Testis (tissue), 2 donors: Measurements from ENCODE around the gene EYS.

Experiments
- POLR2A ChIP-seq: fragments of 450-650 bp; IDR thresholded peaks from one replicate; pipeline ENCODE4 v1.6.1; 2017; ENCODE audit warnings: antibody characterized with exemption, mild to moderate bottlenecking, moderate library complexity
- TF ChIP-seq, protein P1 (sequence below), 3 experiments: fragments of 450-650 bp in 2 of 3; fragments of 200-600 bp in 1 of 3; sonication (generic) in 1 of 3; IDR thresholded peaks; one replicate each; pipeline ENCODE4 v1.5.1; 2016 to 2019; ENCODE audit warnings: antibody characterized with exemption in 3 of 3, mild to moderate bottlenecking in 2 of 3, moderate library complexity in 1 of 3

DNA sequence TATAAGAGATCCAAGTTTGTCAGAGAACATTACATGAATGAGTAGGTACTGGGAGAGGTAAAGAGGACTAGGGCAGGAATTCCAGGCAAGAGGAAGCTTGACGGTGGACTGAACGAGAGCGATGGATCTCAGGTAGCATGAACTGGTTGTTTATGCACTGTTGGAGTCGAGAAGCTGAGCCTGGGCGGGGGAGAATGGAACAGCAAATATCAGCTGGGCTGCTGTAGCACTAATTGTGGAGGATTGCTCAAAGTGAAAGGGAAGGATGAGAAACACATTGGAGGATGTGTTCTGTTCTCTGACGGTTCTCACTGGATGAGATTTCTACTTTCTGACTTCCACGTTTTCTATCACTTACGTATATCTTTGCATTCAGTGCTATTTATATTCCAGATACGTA, 1907.2 kb downstream of the EYS start:
- TF ChIP-seq, protein P1, sequence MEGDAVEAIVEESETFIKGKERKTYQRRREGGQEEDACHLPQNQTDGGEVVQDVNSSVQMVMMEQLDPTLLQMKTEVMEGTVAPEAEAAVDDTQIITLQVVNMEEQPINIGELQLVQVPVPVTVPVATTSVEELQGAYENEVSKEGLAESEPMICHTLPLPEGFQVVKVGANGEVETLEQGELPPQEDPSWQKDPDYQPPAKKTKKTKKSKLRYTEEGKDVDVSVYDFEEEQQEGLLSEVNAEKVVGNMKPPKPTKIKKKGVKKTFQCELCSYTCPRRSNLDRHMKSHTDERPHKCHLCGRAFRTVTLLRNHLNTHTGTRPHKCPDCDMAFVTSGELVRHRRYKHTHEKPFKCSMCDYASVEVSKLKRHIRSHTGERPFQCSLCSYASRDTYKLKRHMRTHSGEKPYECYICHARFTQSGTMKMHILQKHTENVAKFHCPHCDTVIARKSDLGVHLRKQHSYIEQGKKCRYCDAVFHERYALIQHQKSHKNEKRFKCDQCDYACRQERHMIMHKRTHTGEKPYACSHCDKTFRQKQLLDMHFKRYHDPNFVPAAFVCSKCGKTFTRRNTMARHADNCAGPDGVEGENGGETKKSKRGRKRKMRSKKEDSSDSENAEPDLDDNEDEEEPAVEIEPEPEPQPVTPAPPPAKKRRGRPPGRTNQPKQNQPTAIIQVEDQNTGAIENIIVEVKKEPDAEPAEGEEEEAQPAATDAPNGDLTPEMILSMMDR (IDR thresholded peaks at IDR 0.05) = no peak
- no peak for TF ChIP-seq POLR2A
